GM21825 (cell line): ENCODE data around the gene HAPLN3.

Experiments used
- ATAC-seq: cut with Tn5 transposase; IDR thresholded peaks from one replicate; pipeline ENCODE4 v1.9.1; 2021; ENCODE audit warnings: mild to moderate bottlenecking, moderate library complexity; ENCODE audit not compliant: unreplicated experiment

Gene HAPLN3

GRCh38 chr15:88896333-88897033 is 1.1 kb upstream of the HAPLN3 start:
- ATAC-seq, result no peak

GRCh38 chr15:88894348-88894818 is 961 bp downstream of the HAPLN3 start:
- no peak for ATAC-seq

GRCh38 chr15:88891540-88892254 is 3.6 kb downstream of the HAPLN3 start:
- no peak for ATAC-seq

GRCh38 chr15:88890495-88890894 is 4.8 kb downstream of the HAPLN3 start:
- no peak for ATAC-seq

GRCh38 chr15:88888719-88889118 is 6.6 kb downstream of the HAPLN3 start:
- ATAC-seq, result no peak

- no peak for ATAC-seq
These were observed 8.2 kb downstream of the HAPLN3 start for GRCh38 chr15:88887068-88887580.

- ATAC-seq, result no peak
These were observed 12.6 kb downstream of the HAPLN3 start for GRCh38 chr15:88882785-88883184.

GRCh38 chr15:88881775-88882174 is 13.6 kb downstream of the HAPLN3 start:
- ATAC-seq, result no peak

GRCh38 chr15:88880944-88881740 is 14.2 kb downstream of the HAPLN3 start:
- ATAC-seq, result no peak

GRCh38 chr15:88878720-88879184 is 16.6 kb downstream of the HAPLN3 start:
- ATAC-seq, result peak; percentile 55

GRCh38 chr15:88877906-88878305 is 17.4 kb downstream of the HAPLN3 start:
- no peak for ATAC-seq

- ATAC-seq, result no peak
These were observed 17.9 kb downstream of the HAPLN3 start for GRCh38 chr15:88877415-88877814.

GRCh38 chr15:88876573-88876972 is 18.8 kb downstream of the HAPLN3 start:
- ATAC-seq, result no peak

GRCh38 chr15:88874684-88875083 is 20.7 kb downstream of the HAPLN3 start:
- ATAC-seq, result no peak

- ATAC-seq, result no peak
These were observed 21.1 kb downstream of the HAPLN3 start for GRCh38 chr15:88874275-88874674.

GRCh38 chr15:88873786-88874185 is 21.6 kb downstream of the HAPLN3 start:
- ATAC-seq, result no peak

- ATAC-seq, result no peak
These were observed 22.6 kb downstream of the HAPLN3 start for GRCh38 chr15:88872706-88873105.

GRCh38 chr15:88872106-88872505 is 23.2 kb downstream of the HAPLN3 start:
- no peak for ATAC-seq

GRCh38 chr15:88871313-88871712 is 24.0 kb downstream of the HAPLN3 start:
- ATAC-seq, result no peak

GRCh38 chr15:88866295-88866881 is 29.0 kb downstream of the HAPLN3 start:
- ATAC-seq, result no peak
